ENCODE measurements around the gene DNAJA4.

The DNAJA4 gene

DNA sequence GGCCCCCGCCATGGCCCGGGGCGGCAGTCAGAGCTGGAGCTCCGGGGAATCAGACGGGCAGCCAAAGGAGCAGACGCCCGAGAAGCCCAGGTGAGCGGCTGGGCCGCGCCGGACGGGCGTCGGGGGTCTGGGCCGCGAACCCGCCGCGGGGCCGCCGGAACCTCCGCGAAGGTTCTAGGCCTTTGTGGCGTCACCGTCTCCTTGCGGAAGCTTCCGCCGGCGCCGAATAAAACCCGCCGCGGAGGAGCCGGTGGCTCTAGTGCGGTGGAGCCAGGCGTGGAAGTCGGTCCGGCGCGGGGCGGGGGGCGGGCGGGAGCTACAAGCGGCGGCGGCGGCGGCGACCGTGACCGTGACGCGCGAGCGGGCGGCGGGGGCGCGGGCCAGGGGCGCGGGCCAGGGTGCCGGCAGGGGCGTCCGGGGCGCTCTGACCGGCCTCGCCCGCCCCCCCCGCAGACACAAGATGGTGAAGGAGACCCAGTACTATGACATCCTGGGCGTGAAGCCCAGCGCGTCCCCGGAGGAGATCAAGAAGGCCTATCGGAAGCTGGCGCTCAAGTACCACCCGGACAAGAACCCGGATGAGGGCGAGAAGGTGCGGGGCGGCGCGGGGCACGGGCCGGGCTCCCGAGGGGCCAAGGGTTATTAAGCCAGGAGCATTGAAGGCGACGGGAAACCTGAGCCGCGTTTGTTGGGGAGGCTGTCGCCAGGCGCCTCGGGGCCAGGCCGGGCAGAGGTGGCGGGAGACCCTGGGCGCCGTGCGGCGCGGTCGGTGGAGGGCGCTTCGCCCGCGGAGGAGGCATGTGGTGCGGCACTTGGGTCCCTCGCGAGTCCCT lies at the start of gene DNAJA4:
DNAJA4 (plus strand) TSS at position 259 of the 833 bp plus-strand sequence; CDS start at position 461, 202 bp downstream.
- peak; percentile 46 for DNase-seq (ENCODE audit: low read depth)

DNA sequence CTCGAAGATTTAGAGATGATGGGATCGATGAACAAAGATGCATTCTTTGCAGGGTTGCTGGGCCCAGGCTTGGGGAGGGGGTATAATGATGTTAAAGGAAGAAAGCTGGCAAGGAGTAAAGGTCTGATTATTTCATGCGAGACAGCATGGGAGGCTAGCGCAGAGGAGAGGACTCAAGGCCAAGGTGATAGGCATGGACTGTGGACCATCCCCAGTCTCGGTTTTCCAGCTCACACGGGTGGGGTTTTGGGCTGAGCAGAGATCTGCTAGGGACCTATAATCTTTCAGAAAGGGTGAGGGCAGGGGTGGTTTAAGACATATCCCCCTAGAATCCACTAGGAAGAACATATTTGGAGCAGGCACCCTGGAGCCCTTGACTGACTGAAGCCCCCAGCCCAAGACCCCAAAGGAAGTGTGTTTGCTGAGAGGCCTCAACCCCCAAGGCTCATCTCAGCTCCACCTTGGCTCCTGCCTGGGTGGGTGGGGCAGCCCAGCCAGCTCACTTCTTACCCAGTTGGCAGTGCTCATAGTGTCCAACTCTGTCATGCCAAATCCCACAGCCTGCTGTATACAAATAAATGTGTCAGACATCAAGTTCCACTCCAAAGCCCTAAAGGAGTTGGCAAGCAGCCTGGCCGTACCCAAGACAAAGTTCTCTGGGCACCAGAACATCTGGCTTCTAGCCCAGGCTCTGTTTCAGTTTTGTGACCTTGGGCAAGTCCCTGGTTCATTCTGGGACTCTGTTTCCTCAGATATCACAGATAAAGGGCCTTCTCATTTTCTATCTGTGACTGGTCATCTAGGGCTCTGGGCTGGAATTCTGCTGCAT lies 47.9 kb upstream of the DNAJA4 start:
- no peak for DNase-seq (ENCODE audit: low read depth)

DNA sequence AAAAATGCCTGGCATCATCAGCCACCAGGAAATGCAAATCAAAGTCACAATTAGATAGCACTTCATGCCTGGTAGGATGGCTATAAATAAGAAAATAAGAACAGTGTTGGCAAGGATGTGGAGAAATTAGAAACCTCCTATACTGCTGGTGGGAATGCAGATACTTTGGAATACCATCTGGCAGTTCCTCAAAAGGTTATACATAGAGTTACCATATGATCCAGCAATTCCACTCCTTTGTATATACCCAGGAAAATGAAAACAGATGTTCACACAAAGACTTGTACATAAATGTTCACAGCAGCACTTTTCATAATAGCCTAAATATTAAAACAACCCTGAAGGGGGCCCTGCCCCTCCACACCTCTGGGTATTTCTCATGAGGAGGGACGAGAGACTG lies 43.6 kb upstream of the DNAJA4 start:
- no peak for DNase-seq (ENCODE audit: low read depth)

DNA sequence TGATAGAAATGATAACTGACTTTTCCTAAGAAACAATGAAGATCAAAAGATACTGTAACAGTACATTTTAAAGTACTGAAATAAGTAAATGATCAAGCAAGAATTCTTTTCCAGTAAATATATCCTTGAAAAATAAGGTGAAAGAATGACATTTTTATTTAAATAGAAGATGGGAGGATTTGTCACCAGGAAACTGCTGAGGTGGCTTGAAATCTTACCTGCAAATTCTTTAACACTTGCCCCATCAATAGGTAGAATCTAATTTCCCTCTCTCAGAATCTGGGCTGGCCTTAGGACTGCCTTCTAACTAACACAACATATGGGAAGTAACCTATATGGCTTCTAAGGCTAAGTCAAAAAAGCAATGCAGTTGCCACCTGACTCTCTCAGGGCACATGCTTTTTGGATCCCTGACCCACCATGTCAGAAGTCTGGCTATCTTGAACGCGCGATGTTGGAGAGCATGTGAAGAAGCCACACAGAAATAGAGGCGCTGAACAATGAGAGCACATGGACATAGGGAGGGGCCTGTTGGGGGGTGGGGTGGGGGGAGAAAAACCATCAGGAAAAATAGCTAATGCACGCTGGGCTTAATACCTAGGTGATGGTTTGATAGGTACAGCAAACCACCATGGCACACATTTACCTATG lies 41.5 kb upstream of the DNAJA4 start:
- DNase-seq (ENCODE audit: low read depth): no peak

DNA sequence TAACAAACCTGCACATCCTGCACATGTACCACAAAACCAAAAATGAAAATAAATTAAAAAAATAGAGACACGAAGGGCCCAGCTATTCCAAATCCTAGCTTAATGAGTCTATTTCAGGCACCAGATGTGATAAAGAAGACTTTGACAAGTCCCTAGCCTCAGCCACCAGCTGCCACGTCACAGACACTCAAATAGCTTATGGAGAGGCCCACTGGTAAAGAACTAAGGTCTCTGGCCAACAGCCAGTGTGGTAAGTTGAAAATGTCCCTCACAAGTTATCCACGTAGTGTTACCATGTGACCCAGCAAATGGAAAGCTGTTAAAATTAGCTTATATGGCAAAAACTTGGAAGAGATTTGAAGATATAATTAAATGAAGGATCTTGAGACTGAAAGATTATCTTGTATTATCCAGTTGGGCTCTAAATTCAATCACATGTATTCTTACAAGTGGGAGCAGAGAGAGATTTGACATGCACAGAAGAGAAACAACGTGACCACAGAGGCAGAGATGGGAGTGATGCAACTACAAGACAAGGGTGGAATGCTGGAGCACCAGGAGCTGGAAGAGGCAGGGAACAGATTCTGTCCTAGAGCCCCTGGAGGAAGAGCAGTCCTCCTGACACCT lies 40.9 kb upstream of the DNAJA4 start:
- no peak for DNase-seq (ENCODE audit: low read depth)

GRCh38 chr15:78224023-78224411 lies 40.3 kb upstream of the DNAJA4 start:
- DNase-seq (ENCODE audit: low read depth): no peak

GRCh38 chr15:78225783-78226541 lies 38.4 kb upstream of the DNAJA4 start:
- DNase-seq (ENCODE audit: low read depth): no peak

- DNase-seq (ENCODE audit: low read depth): no peak
Observed at GRCh38 chr15:78228356-78228996, 35.9 kb upstream of the DNAJA4 start.

GRCh38 chr15:78229431-78230406 lies 34.6 kb upstream of the DNAJA4 start:
- no peak for DNase-seq (ENCODE audit: low read depth)

DNA sequence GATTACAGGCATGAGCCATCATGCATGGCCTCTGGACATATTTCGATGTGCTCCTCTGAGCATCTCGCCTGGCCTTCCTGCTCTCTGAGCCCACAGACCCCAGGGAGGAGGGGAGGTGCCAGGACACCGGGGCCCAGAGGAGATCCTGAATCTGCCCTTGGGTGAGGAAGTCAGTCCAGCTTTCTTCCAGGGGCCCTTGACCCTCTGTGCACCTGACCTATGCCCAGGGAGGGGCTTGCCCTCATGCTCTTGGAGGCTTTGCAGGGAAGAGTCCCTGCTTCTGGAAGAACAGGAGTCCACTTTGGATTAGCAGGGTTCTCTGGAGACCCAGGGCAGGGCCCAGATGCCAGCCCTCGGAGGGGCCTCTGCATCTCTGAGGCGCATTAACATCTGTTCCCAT lies 31.4 kb upstream of the DNAJA4 start:
- no peak for DNase-seq (ENCODE audit: low read depth)

DNA sequence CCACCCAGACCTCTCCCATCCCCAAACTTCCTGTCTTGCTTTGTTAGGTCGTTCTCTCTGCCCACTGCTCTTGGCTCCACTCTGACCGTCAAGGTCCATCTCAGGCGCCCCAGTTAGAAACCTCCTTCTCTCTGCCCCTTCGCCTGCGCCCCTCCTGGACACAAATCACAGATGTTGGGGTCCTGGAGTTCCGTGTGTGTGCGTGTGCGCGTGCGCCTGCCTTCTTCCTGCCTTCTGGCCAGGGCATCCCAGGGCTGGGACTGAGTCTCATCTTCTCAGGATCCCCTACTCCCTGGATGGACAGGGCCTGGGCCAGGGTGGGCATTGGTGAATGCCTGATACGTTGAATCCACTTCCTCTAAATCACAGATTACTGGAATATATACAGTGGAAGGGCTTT lies 30.9 kb upstream of the DNAJA4 start:
- DNase-seq (ENCODE audit: low read depth): no peak

- DNase-seq (ENCODE audit: low read depth): no peak
Observed at GRCh38 chr15:78234515-78235040, 29.8 kb upstream of the DNAJA4 start, which contains the start of gene ACSBG1. ACSBG1 (minus strand) TSS chr15:78234565; CDS start chr15:78234501, 64 bp downstream.

DNA sequence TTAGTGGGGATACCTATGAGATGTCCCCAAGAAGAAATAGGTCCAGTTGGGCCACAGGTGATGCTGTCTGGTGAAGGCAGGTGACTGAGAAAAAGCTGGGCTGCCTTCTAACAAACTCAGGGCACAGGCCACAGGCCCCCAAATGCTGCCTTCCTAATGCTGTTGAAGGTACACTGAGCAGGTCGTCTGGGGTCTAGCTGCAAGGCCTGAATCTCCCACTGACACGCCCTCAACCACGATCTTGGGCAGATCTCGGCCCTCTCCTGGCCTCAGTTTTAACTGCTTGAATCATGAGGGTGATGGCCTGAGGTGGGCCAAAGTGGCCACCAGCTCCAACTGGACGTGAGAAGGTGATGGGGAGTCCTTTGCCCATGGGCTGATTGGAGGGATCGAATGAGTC lies 27.9 kb upstream of the DNAJA4 start:
- no peak for DNase-seq (ENCODE audit: low read depth)

DNA sequence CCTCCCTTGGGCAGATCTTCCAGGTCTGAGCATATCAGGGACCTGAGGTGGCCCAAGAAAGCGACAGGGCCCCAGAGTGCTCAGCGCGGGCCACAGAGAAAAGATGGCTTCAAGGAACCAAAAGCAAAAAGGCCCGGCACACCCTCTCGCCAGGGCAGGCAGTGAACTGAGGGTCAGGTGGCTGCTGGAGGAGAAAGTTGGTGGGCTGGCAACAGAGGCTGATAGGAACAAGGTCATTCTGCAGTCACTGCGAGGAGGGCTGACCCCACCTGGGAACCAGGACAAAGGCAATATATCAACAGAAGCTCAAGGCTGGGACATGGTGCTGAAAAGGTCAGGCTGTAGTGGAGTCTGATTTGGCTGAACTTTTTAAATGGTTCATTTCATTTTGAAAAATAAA lies 27.2 kb upstream of the DNAJA4 start:
- no peak for DNase-seq (ENCODE audit: low read depth)

DNA sequence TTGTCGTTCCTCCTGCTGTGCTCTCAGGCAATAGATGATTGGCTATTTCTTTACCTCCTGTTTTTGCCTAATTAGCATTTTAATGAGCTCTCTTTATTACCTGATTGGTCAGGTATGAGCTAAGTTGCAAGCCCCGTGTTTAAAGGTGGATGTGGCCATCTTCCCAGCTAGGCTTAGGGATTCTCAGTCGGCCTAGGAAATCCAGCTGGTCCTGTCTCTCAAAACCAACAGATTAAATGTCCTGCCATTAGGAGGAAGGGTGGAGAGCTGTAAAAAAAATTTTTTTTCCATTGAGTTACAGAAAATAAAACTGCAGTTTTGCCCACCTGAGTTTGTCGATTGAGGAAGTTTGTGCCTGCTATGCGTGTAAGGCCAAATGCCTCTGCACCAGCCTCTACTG lies 24.6 kb upstream of the DNAJA4 start:
- no peak for DNase-seq (ENCODE audit: low read depth)

GRCh38 chr15:78241017-78241416 lies 23.3 kb upstream of the DNAJA4 start:
- DNase-seq (ENCODE audit: low read depth): peak; percentile 77

DNA sequence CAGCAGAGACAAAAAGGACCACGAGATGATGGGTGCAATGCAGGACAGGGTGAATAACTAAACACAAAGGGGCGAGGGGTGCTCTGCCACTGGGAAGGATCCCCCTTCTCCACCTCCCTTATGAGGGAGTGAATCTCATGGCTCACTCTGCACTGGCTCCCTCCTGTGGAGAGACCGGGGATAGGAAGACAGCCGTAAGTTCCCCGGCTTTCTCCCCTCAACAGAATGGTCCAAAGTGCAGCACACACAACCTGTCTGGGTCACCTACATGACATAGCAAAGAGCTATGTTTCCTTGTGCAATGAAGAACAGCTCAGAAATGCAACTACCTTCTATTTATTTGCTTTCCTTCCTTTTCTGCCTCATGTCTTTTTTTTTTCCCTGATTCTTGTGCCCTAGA lies 22.2 kb upstream of the DNAJA4 start:
- DNase-seq (ENCODE audit: low read depth): no peak

GRCh38 chr15:78243058-78243457 lies 21.3 kb upstream of the DNAJA4 start:
- no peak for DNase-seq (ENCODE audit: low read depth)

- no peak for DNase-seq (ENCODE audit: low read depth)
Observed at GRCh38 chr15:78243491-78243941, 20.8 kb upstream of the DNAJA4 start.

Measured in activated T-cell treated with anti-CD3 and anti-CD28 coated beads for 48 hours (primary cell).